Smooth muscle cell (in vitro differentiated cells): ENCODE data around the gene DAND5. TPM values are rescaled to one million over a fixed set of nuclear protein-coding genes. Genes with fewer than 3 reads are reported as not detected.

ENCODE experiments used
- DNase-seq: peaks from one replicate; lab custom pipeline; 2025; ENCODE audit not compliant: unreplicated experiment; lab: John Stamatoyannopoulos, UW
- H2AFZ ChIP-seq: fragments of 200-600 bp; sonication (generic); 2 replicates; pipeline ENCODE4 v1.6.0; 2016; ENCODE audit warnings: antibody characterized with exemption, low read depth, mild to moderate bottlenecking
- H3F3A ChIP-seq: fragments of 200-600 bp; sonication (generic); 2 replicates; pipeline ENCODE4 v1.6.0; 2017; ENCODE audit warnings: antibody characterized with exemption, low read depth
- H3K27ac ChIP-seq: fragments of 200-600 bp; sonication (generic); 2 replicates; pipeline ENCODE4 v1.5.1; 2016; ENCODE audit warnings: low read depth, mild to moderate bottlenecking
- H3K27me3 ChIP-seq: fragments of 200-600 bp; sonication (generic); 2 replicates; pipeline ENCODE4 v1.6.1; 2016; ENCODE audit warnings: low read depth, mild to moderate bottlenecking
- H3K36me3 ChIP-seq: fragments of 200-600 bp; sonication (generic); 2 replicates; pipeline ENCODE4 v1.5.1; 2016; ENCODE audit warnings: low read depth
- H3K4me1 ChIP-seq: fragments of 200-600 bp; sonication (generic); 2 replicates; pipeline ENCODE4 v1.5.1; 2016; ENCODE audit warnings: low read depth
- H3K4me2 ChIP-seq: fragments of 200-600 bp; sonication (generic); 2 replicates; pipeline ENCODE4 v1.6.0; 2016; ENCODE audit warnings: mild to moderate bottlenecking
- H3K4me3 ChIP-seq: fragments of 200-600 bp; sonication (generic); 2 replicates; pipeline ENCODE4 v1.5.1; 2016; ENCODE audit warnings: mild to moderate bottlenecking
- H3K79me2 ChIP-seq: fragments of 200-600 bp; sonication (generic); 2 replicates; pipeline ENCODE4 v1.6.0; 2016; ENCODE audit warnings: low read depth, mild to moderate bottlenecking
- H3K9ac ChIP-seq: fragments of 200-600 bp; sonication (generic); 2 replicates; pipeline ENCODE4 v1.6.0; 2016; ENCODE audit warnings: low read depth
- H3K9me3 ChIP-seq: fragments of 200-600 bp; sonication (generic); replicated peaks from 2 replicates; pipeline ENCODE4 v1.5.1; 2016; ENCODE audit warnings: low read depth
- H4K20me1 ChIP-seq: fragments of 200-600 bp; sonication (generic); 2 replicates; pipeline ENCODE4 v1.6.0; 2016; ENCODE audit warnings: low read depth
- WGBS: methylation state at CpG from one replicate; pipeline ENCODE4 v1.1.7; 2016; ENCODE audit warnings: low lambda C conversion rate; 5-methylcytosine and 5-hydroxymethylcytosine counted together
- polyA plus RNA-seq: library from polyadenylated mRNA; unstranded; fragments of >200 nt; fragmentation: Nextera tagmentation; extraction: Ambion mirVana; gene quantifications from 2 replicates; pipeline ENCODE4 v1.2.1, GENCODE V29; 2016
- total RNA-seq: library from RNA; depleted of rRNA; stranded (reverse); fragments of >200 nt; gene quantifications from 2 replicates; pipeline ENCODE4 v1.2.3, GENCODE V29; 2014
- TF ChIP-seq, protein P1 (sequence below): fragments of 200-600 bp; sonication (generic); IDR thresholded peaks from 2 replicates; pipeline ENCODE4 v1.5.1; 2017; ENCODE audit warnings: borderline replicate concordance, mild to moderate bottlenecking, antibody characterized with exemption; ENCODE audit not compliant: insufficient read depth, poor library complexity, severe bottlenecking

The DAND5 gene
- total and polyA plus RNA-seq, 2 experiments from 2014 or later: not detected

DNA sequence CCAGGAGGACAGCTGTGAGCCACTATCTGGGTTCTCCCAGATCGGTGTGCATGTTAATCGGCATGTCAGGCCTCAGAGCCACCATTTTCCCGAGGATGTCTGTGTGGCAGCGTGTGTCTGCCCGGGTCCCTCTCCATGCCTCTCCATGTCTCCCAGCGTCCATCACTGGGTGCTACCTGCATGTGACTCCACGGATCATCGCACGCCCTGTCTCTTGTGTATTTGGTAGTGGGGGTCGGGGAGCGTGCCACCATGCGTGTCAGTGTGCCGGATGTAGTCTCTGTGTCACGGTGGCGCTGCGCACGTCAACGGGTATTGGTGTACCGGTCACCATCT is 31.8 kb downstream of the DAND5 start:
- Histone ChIP-seq H4K20me1 (peaks cover 29% of the 10 kb centered on the region), H2AFZ (no peak overlapping the region), H3K4me2 (no peak overlapping the region), H3K9ac (no peak overlapping the region), H3K4me1 (no peaks in the 10 kb centered on the region), H3K27ac (no peak overlapping the region), H3K9me3 (no peaks in the 10 kb centered on the region), H3K27me3 (peaks cover 70% of the 10 kb centered on the region), H3K79me2 (no peaks in the 10 kb centered on the region), H3K36me3 (no peaks in the 10 kb centered on the region), H3F3A (no peaks in the 10 kb centered on the region), H3K4me3 (no peak overlapping the region)
- DNase-seq: no peak
- 89% methylated on average over 19 of the region's 19 CpGs for WGBS
- TF ChIP-seq, protein P1, sequence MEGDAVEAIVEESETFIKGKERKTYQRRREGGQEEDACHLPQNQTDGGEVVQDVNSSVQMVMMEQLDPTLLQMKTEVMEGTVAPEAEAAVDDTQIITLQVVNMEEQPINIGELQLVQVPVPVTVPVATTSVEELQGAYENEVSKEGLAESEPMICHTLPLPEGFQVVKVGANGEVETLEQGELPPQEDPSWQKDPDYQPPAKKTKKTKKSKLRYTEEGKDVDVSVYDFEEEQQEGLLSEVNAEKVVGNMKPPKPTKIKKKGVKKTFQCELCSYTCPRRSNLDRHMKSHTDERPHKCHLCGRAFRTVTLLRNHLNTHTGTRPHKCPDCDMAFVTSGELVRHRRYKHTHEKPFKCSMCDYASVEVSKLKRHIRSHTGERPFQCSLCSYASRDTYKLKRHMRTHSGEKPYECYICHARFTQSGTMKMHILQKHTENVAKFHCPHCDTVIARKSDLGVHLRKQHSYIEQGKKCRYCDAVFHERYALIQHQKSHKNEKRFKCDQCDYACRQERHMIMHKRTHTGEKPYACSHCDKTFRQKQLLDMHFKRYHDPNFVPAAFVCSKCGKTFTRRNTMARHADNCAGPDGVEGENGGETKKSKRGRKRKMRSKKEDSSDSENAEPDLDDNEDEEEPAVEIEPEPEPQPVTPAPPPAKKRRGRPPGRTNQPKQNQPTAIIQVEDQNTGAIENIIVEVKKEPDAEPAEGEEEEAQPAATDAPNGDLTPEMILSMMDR: no peak

DNA sequence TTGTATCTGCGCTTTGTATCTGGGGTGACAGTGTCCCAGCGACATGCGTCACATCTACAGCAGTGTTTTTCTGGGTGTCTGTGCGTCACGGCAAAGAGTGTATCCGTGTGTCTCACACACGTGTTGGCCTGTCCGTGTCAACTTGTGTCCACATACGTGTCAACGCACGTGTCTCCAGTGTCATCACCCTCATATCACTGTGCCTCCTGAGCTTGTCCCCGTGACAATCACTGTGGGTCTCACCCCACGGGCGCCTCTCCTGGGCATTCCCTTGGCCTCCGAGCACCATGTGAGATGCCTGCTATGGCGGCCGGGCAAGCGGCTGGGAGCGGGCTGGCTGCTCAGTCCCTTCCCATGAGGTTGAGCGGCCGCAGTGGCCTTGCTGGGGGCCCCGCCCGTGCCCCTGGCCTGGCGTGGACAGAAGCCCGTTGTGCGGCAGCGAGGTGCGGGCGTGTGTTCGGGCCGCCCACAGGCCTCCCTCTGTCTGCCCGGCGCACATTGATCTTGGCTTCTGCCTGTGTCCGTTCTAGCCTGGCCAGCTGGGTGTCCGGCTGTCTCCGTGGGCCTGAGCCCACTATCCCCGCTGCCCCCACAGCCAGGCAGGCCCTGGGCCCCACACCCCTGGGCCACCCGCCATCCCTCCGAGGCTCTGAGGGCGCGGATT is 32.3 kb downstream of the DAND5 start:
- Histone ChIP-seq H3F3A (no peaks in the 10 kb centered on the region), H3K36me3 (no peaks in the 10 kb centered on the region), H3K4me2 (no peak overlapping the region), H3K27me3 (peaks cover 70% of the 10 kb centered on the region), H3K9ac (no peak overlapping the region), H3K79me2 (no peaks in the 10 kb centered on the region), H3K27ac (no peak overlapping the region), H3K9me3 (no peaks in the 10 kb centered on the region), H3K4me1 (no peaks in the 10 kb centered on the region), H4K20me1 (peaks cover 29% of the 10 kb centered on the region), H3K4me3 (no peak overlapping the region), H2AFZ (no peak overlapping the region)
- no peak for DNase-seq
- TF ChIP-seq, protein P1: no peak
- 87% methylated on average over 35 of the region's 41 CpGs for WGBS

DNA sequence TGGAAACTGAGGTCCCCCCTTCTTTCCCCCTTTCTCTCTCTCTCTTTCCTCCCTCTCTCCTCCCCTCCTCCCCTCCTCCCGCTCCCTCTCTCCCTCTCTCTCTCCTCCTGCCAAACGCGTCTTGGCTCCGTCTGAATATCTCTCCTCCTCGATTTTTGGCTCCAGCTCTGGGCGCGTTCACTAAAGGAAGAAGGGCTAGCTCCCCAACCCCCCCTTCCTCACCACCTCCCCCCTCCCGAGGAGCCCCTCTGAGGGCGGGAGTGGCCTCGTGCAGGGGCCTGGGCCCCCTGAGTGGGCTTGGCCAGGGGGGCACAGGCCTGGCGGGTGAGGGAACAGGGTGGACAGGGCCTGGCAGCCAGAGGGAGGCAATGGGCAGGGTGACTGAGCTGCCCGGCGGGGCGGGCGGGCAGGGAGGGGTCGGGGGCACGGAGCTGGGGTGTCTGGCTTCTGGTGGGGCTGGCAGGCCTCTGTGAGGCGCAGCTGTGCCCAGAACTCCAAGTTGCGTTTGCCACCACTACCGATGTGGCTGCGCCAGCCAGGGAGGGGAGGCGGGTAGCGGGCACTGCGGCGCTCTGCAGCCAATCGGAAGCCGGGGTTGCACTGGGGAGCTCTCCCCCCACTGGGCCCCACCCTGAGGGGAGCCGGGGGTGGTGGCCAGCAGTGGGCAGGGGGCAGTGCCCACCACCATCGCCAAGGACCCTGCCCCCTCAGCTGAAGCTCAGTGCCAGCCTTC is 33.0 kb downstream of the DAND5 start:
- no peak overlapping the region for H3K9ac ChIP-seq
- H3K36me3 ChIP-seq: no peaks in the 10 kb centered on the region
- H4K20me1 ChIP-seq: peaks cover 29% of the 10 kb centered on the region
- H3K4me2 ChIP-seq: no peak overlapping the region
- H3K79me2 ChIP-seq: no peaks in the 10 kb centered on the region
- no peak overlapping the region for H3K27ac ChIP-seq
- H3F3A ChIP-seq: no peaks in the 10 kb centered on the region
- no peaks in the 10 kb centered on the region for H3K9me3 ChIP-seq
- H2AFZ ChIP-seq: no peak overlapping the region
- no peak for DNase-seq
- H3K4me3 ChIP-seq: no peak overlapping the region
- no peaks in the 10 kb centered on the region for H3K4me1 ChIP-seq
- TF ChIP-seq, protein P1: no peak
- peaks cover 70% of the 10 kb centered on the region for H3K27me3 ChIP-seq
- WGBS: 96% methylated on average over 11 of the region's 29 CpGs
